DMS53 (cell line): ENCODE data around the gene SIGLEC9.

Experiments used
- DNase-seq: peaks from one replicate; lab custom pipeline; 2025; lab: John Stamatoyannopoulos, UW

Gene SIGLEC9

DNA sequence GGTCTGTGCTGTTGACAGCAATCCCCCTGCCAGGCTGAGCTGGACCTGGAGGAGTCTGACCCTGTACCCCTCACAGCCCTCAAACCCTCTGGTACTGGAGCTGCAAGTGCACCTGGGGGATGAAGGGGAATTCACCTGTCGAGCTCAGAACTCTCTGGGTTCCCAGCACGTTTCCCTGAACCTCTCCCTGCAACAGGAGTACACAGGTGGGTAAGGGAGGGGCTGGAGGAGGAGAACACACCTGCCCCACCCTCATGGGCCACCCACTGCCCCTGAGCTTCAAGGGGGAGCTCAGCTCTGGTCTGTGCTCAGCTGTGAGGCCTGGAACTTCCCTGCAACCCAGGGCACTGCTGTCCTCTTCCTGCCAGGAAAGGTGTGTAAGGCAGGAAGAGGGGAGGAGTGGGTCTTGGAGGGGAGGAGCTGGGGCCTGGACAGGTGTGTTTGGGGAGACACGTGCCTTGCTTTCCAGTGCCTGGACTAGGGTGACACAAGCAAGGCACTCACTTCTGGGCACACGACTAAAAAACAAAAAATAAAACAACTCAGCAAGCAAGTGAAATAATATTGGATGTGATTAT lies 21.3 kb downstream of the SIGLEC9 start:
- no peak for DNase-seq

DNA sequence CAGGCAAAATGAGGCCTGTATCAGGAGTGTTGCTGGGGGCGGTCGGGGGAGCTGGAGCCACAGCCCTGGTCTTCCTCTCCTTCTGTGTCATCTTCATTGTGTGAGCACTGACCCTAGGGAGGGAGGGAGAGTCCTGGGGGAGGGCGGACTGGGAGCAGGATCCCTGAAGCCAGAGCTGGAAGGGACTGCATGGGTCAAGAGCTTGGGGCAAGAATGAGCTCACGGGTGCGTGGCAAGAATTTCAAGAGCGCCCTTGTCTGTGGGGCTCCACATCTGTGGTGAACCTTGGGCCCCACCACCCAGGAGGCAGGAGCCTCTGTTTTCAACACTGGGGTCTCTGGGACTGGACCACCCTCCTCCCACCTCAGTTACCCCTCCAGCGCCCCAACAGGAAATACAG lies 22.0 kb downstream of the SIGLEC9 start:
- no peak for DNase-seq

DNA sequence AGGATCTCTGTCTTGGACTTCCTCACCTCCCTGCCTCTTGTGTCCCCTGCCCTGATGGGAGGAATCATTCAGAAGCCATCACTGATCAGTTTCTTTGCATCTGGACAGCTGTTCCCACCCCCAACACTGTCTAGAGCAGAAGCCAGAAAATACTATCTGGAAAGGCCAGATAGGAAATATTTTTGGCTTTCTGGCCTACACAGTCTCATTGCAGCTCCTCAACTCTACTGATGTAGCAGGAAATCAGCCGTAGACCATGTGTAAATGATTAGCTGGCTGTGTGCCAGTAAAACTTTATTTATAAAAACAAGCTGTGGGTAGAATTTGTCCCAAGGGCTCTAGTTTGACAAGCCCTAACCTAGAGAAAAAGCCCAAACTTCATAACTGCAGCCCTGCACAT lies 23.0 kb downstream of the SIGLEC9 start:
- DNase-seq = no peak

DNA sequence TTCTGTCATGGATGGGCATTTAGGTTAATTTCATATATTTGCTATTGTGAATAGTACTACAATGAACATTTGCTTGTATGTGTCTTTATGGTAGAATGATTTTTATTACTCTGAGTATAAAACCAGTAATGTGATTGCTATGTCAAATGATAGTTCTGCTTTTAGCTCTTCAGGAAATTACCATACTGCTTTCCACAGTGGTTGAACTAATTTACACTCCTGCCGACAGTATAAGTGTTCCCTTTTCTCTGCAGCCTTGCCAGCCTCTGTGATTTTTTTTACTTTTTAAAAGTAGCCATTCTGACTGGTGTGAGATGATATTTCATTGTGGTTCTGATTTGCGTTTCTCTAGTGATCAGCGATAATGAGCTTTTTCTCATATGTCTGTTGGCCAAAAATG lies 23.9 kb downstream of the SIGLEC9 start:
- no peak for DNase-seq

DNA sequence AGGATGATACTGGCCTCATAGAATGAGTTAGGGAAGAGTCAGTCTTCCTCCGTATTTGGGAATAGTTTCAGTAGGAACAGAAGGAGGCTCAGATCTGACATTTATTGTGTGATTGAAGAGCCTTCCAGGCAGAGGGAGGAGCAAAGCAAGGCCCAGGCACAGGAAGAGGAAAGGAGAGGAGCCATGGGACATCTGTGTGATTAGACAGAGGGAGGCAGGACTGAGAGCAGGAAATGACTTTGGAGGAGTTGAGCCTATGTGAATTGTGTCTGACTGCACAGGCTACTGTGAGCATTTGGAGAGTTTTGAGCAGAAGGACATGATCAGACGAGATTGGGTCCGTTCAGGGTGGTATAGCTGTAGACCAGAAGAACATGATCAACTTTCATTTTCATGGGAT lies 25.9 kb downstream of the SIGLEC9 start:
- DNase-seq = no peak

DNA sequence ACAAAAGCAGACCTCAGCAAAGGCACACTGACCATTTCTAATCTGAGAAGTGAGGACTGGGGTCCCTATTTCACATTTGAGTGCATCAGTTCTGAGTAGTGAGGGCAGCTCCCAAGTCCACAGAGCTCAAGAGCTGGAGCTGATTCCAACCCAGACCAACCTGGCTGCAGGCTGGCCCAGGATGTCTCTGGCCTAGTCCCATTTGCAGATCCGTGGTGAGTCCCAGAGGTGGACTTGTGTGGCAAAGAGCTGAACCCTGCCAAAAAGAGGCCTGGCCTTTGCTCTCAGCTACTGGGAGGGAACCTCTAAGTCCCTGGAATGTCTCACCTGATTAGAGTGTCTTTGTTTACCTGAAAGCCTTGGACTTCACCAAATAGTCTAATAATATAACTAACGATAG lies 32.0 kb downstream of the SIGLEC9 start:
- no peak for DNase-seq

DNA sequence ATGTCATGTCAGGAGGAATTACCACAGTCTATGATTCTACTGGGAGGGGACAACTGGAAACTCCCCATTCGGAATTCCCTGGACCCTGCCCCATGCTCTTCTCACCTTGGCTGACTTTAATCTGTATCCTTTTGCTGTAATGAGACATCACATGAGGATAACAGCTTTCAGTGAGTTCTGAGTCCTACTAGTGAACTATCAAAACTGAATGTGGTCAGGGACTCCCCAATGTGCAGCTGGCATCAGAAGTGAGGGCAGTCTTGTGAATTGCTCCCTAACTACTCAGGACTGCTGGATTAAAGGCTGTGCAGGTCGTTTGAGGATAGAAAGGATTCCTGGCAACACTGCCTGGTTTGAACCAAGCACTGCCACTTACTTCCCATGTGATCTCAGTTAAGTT lies 32.6 kb downstream of the SIGLEC9 start:
- DNase-seq = no peak

DNA sequence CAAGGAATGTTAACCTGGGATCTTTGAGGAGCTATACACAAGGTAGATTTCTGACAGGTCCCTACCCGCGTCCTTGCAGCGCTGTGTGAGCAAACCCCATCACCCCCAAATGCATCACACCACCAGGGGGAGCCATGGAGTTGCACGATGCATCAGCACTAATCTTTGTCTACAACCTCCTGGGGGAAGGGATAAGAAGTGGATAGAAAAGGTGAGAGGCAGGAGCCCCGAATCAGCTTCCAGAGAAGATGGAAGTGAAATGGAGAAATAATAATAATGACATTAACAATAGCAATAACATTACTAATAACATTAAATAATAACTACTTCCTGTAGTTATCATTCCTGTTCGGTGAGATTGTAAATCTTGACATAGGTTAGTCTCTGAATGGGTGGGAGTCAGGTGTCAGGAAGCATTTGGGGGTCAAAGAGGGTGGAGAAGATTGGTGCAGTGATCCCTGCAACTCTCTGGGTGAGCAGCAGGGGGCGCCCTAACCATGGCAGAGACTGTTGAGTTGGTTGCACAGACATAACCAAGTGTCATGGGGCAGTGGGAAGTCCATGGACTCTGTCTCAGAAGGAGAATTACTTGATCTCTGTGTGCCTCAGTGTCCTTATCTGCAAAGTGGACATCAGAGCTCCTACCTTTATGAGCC lies 33.9 kb downstream of the SIGLEC9 start:
- DNase-seq = peak; percentile 54

DNA sequence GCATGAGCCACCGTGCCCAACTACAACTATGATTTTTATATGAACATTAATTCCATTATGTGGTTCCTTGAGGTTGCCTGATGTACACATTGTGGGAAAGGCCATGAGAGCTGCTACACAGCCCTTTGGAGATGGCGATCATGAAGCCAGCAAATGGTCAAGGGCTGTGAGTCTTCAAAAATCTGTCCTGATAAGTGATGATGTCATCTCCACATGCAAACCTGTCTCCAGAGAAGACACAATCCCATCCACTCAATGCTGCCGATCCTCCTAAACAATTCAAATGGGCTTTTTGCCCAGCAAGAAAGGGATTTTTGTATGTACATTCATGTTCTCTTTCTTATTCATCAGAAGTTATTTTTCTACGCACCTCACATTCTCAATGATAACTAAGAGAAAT lies 35.0 kb downstream of the SIGLEC9 start:
- DNase-seq = no peak

DNA sequence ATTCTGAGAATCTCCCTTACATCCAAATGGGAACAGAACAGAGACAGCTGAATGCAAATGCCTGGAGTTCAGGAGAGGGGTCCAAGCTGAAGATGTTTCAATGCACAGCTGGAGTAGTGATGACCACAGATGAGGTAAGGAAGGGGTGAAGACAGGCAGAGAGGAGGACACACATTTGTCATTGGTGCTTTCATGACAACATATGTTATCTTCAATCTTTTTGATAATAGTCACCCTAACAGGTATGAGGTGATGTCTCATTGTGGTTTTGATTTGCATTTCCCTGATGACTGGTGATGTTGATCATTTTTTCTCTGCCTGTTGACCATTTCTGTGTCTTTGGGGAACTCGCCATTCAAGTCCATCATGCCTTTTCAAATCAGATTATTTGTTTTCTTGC lies 36.6 kb downstream of the SIGLEC9 start:
- no peak for DNase-seq

DNA sequence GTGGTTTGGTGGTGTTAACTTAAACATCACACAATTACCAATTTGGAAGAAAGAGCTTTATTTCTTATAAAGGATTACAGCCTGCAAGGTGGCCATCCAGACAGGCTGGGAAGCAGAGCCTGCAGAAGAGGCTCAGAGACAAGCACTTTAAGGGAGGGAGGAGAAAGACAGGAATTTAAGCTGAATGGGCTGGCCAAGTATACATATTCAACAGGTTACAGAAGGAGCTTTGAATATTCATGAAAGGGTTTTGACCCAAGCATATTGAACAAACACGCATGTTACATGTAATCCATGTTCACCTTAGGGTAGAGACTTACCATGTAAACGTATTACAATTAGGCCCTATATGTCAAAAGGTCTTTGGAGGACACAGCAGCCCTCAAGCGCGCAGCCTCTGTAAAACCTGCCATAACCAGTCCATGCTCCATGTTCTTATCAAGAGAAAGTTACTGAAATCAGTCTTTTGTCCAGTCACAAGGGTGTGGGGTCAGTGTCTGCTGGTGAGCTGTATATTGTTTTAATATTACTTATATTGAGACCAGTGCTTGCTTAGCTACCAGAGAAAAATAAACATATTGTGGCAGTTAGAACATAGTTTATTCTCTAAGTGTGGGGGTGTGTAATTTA lies 37.3 kb downstream of the SIGLEC9 start:
- DNase-seq = no peak

DNA sequence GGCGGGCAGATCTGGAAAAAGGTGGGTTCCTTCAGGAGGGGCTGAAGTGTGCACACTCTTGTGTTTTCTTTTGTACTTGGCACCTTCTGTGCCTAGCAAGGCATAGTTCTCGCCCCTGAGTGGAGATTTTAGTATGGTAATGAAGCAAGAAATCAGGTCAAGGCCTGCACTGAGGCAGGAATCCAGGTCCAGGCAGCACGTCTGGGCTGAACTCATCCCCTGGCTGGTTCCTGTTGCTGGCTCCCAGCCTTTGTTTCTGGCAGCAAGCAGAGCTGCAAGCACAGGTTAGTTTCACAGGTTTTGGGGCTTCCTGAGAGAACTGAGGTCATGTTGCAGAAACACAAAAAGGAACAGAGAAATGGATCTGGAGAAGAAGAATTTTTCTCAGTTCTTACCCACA lies 38.6 kb downstream of the SIGLEC9 start:
- no peak for DNase-seq

DNA sequence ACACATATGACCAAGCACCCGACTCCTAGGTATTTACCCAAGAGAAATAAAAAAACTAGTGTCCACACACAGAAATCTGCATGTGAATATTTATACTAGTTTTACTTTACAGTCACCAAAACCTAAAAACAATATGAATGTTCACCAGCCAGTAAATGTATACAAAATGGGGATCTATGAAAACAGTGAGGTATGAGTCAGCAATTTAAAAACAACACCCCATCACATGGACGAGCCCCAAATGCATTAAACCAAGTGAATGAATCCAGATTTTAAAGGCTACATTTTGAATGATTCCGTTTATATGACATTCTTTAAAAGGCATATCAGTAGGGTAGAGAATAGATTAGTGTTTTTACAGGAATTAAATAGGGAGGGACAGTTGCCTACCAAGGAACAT lies 39.5 kb downstream of the SIGLEC9 start:
- no peak for DNase-seq

DNA sequence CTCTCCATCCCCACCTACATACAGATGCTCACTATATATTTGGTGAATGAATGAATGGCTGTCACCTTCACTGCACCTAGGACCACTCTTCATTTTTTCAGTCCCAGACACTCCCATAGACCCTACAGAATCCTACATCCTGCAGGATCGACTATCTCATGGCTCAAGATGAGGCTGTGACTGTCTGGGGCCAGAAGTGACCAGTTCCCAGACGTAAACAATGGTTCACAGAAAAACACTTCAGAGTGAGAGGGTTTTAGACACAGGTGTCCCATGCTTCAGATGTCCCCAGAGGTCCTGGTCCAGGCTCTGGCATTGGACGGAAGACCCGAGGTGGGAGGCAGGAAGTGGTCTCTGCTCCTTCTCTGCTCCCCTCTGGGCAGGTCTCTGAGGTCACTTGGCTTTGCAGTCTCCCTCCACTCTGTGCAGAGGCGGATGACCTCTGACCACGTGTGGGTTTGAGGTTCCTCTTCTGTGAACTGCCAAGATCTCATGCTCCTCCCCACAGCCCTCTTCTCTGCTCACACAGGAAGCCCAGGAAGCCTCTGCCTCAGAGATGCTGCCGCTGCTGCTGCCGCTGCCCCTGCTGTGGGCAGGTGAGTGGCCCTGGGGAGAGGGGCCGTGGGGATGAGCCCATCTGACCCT lies 42.3 kb downstream of the SIGLEC9 start:
- no peak for DNase-seq

DNA sequence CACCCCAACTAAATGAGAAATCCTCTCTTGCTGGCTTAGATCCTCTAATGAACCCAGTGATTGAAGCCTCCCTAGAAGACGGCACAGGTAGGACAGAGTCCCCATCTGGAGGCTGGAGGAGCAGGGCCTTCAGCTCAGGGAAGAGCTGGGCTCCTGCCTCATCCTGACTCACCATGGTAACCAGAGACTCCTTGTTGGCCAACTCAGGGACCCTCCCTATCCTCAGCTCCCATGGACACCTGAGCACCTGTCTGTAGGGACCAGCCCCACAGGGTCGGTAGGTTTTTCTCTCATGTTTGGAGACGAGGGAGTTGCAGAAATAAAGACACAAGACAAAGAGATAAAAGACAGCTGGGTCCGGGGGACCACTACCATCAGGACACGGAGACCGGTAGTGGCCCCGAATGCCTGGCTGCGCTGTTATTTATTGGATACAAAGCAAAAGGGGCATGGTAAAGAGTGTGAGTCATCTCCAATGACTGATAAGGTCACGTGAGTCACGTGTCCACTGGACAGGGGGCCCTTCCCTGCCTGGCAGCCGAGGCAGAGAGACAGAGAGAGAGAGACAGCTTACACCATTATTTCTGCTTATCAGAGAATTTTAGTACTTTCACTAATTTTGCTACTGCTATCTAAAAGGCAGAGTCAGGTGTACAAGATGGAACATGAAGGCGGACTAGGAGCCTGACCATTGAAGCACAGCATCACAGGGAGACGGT lies 44.0 kb downstream of the SIGLEC9 start:
- DNase-seq = no peak

DNA sequence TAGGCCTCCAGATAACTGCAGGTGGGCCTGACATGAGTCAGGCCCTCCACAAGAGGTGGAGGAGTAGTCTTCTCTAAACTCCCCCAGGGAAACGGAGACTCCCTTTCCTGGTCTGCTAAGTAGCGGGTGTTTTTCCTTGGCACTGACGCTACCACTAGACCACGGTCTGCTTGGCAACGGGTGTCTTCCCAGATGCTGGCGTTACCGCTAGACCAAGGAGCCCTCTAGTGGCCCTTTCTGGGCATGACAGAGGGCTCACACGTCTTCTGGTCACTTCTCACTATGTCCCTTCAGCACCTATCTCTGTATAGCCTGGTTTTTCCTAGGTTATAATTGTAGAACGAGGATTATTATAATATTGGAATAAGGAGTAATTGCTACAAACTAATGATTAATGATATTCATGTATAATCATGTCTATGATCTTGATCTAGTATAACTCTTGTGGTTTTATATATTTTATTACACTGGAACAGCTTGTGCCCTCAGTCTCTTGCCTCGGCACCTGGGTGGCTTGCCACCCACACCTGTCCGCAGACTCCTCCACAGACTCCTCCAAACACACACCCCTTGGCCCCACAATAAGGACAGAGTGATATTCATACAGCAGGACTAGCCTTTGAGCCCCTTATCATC lies 44.7 kb downstream of the SIGLEC9 start:
- peak; percentile 75 for DNase-seq

DNA sequence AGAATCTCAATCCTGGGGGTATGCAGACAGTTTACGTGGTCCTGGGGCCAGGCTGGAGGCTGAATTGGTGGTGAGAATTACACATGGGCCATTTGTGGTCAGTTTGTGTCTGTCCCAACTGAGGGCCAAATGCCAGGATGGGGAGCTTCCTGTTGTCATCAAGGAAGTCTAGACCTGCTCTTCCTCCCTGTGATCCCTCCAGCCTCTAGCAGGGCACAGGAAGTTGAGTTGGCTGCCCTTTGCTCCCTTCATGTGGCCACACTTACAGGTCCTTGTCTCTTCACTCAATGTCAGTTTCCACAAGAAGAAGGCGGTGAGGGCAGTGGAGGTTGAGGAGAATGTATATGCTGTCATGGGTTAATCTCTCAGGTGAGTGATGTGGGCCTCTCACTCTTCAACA lies 47.5 kb downstream of the SIGLEC9 start:
- DNase-seq = no peak

DNA sequence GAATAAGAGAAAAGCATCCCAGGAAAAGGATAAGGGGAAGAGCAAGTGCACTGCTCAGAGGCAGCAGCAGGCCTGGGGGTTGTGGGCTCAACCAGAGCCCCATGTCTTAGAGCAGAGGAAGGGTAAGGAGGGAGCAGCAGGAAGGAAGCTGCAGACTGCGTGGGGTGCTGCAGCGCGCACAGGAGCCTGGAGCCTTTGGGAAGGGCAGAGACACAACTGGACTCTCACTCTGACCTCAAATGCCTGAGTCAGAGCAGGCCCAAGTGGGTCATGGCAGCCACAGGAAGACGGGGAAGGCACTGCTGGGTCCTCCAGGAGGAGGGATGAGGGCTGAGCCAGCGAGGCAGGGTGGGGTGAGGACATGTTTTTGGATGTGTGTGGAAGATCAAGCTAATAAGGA lies 49.0 kb downstream of the SIGLEC9 start:
- DNase-seq = no peak

DNA sequence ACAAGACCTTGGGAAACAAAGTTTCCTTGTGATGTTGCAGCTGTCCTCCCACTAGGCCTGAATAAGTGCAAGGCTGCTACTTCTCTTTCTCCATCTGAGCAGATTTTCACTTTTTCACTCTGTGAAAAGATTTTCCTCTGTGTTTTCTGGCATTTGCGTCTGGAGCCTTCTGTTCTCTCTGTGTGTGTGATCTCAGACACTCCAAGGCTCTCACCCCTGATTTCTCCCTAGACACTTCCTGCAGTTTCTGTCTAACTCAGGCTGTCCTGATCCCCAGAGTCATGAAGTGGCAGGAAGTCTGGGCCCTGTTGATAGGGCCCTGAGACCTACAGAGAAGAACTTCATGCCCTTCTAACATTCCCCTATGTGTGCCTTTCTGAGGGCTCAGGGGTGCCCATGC lies 54.5 kb downstream of the SIGLEC9 start:
- no peak for DNase-seq
